Uterus (tissue), 4 donors: ENCODE measurements around the gene STXBP5. TPM values are rescaled to one million over a fixed set of nuclear protein-coding genes. Genes with fewer than 3 reads are reported as not detected.
A peak's percentile ranks its signal among the peaks of the same experiment; 100 is the strongest.

Experiments used
- DNase-seq, 2 donors: peaks; one replicate each; pipeline ENCODE4 v3.0.0-alpha.2; 2019 to 2020
- H3K27ac ChIP-seq, 2 donors: fragments of 200-600 bp; sonication (generic); 1 replicate in 1 of 2; 2 replicates in 1 of 2; pipeline ENCODE4 v1.5.1; 2016 to 2018
- H3K27me3 ChIP-seq, 2 donors: fragments of 200-600 bp; sonication (generic); one replicate each; pipeline ENCODE4 v1.5.1; 2018 to 2019; ENCODE audit warnings: control low read depth in 1 of 2
- H3K36me3 ChIP-seq, 2 donors: fragments of 200-600 bp; sonication (generic); one replicate each; pipeline ENCODE4 v1.5.1; 2019; ENCODE audit warnings: control low read depth in 1 of 2
- H3K4me1 ChIP-seq, 2 donors: fragments of 200-600 bp; sonication (generic); one replicate each; pipeline ENCODE4 v1.5.1; 2018 to 2019; ENCODE audit warnings: control low read depth in 1 of 2
- H3K4me3 ChIP-seq, 2 donors: fragments of 200-600 bp; sonication (generic); 1 replicate in 1 of 2; 2 replicates in 1 of 2; pipeline ENCODE4 v1.5.1; 2018 to 2019; ENCODE audit warnings: mild to moderate bottlenecking in 1 of 2
- H3K9me3 ChIP-seq, 2 donors: fragments of 200-600 bp; sonication (generic); one replicate each; pipeline ENCODE4 v1.5.1; 2019; ENCODE audit warnings: control low read depth in 1 of 2
- CTCF ChIP-seq, 4 experiments: fragments of 200-600 bp in 2 of 4; fragments of 450-650 bp in 2 of 4; sonication (generic) in 2 of 4; IDR thresholded peaks; one replicate each; pipeline ENCODE4 v1.5.1; 2016 to 2019; ENCODE audit warnings: antibody characterized with exemption in 4 of 4, mild to moderate bottlenecking in 2 of 4, moderate library complexity in 1 of 4
- POLR2A ChIP-seq, 2 donors: fragments of 450-650 bp; IDR thresholded peaks; one replicate each; pipeline ENCODE4 v1.6.1; 2016; ENCODE audit warnings: antibody characterized with exemption in 2 of 2, mild to moderate bottlenecking in 1 of 2, moderate library complexity in 1 of 2
- intact Hi-C: fragments of 100-400 bp; cut with DNase I; formaldehyde crosslinking; loops from one replicate; pipeline ENCODE4 v1.15.1; 2023; ENCODE audit warnings: low total_unique reads
- total RNA-seq, 4 donors: library from RNA; depleted of rRNA in 3 of 4; stranded (reverse); fragments of >200 nt in 3 of 4; gene quantifications; one replicate each; pipeline versions ENCODE4 v1.1.0 to v1.2.4, GENCODE V29; 2014 to 2023
- donor health status: DM: yes; HTN: yes; CAD: no.

Gene STXBP5
- total RNA-seq: 10 to 100 TPM; 28.9 to 80.2 (median 36.9) TPM

GRCh38 chr6:147204060-147204785 is at the start of gene STXBP5:
Gene STXBP5, plus strand, starts transcription at chr6:147204417. Its CDS starts 116 bp downstream, at chr6:147204533.
- no peaks in the 10 kb centered on the region for H3K36me3 ChIP-seq
- no peaks in the 10 kb centered on the region for H3K9me3 ChIP-seq
- peak; percentile 47 to 51 for DNase-seq
- peak within 1 kb of the TSS; percentile 82 to 93 for H3K4me3 ChIP-seq
- intact Hi-C loops: no loop called here
- no peaks in the 10 kb centered on the region for H3K27me3 ChIP-seq
- TF ChIP-seq CTCF (IDR thresholded peaks at IDR 0.05): no peak
- no peak for TF ChIP-seq POLR2A (IDR thresholded peaks at IDR 0.05)
- peaks cover 0 to 4% of the 10 kb centered on the region in 2 donors for H3K4me1 ChIP-seq
- H3K27ac ChIP-seq: peak within 1 kb of the TSS; percentile 97 to 99

- no peak overlapping the region for H3K4me3 ChIP-seq
- TF ChIP-seq POLR2A (IDR thresholded peaks at IDR 0.05): no peak
- TF ChIP-seq CTCF (IDR thresholded peaks at IDR 0.05): no peak
- intact Hi-C loops: no loop called here
- no peaks in the 10 kb centered on the region for H3K4me1 ChIP-seq
- no peaks in the 10 kb centered on the region for H3K9me3 ChIP-seq
- H3K27ac ChIP-seq: no peak overlapping the region
- no peak for DNase-seq
- no peaks in the 10 kb centered on the region for H3K36me3 ChIP-seq
- H3K27me3 ChIP-seq: no peaks in the 10 kb centered on the region
Observed at GRCh38 chr6:147154454-147154853, 49.8 kb upstream of the STXBP5 start.

GRCh38 chr6:147156218-147156617 is 48.0 kb upstream of the STXBP5 start:
- TF ChIP-seq CTCF (IDR thresholded peaks at IDR 0.05): no peak
- TF ChIP-seq POLR2A (IDR thresholded peaks at IDR 0.05): no peak

DNA sequence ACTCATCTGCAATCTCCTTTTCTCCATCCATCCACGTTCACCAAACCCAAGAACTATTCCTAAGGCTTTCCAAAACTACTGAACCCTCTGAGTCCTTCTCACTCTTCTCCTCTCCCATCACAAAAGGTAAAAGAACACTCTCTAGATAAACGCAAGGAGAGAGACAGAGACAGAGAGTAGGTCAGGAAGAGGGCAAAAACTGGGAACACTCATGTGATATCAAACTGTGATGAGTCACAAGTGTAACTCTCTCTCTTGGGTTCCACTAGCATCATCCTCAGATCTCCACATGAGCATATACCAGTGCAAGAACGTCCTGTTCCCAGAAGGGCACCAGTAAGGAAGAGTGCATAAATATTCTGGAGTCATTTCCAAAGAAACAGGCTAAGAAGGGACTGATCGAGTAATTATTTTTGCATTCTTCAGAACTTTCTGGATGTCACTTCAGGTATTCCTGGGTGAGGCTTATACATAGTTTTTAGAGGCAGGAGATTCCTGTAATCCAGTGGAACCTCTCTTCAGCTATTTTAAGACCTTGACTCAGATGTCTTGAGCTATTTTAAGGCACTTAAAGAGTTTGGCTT is 47.3 kb upstream of the STXBP5 start:
- no peaks in the 10 kb centered on the region for H3K36me3 ChIP-seq
- TF ChIP-seq POLR2A (IDR thresholded peaks at IDR 0.05) (no peak), CTCF (IDR thresholded peaks at IDR 0.05) (no peak)
- no peak overlapping the region for H3K4me3 ChIP-seq
- intact Hi-C loops: no loop called here
- H3K4me1 ChIP-seq: no peaks in the 10 kb centered on the region
- no peak overlapping the region for H3K27ac ChIP-seq
- DNase-seq: no peak
- H3K9me3 ChIP-seq: no peaks in the 10 kb centered on the region
- H3K27me3 ChIP-seq: no peaks in the 10 kb centered on the region

More at GRCh38 chr6:147156218-147156617, 48.0 kb upstream of the STXBP5 start:
- no peaks in the 10 kb centered on the region for H3K4me1 ChIP-seq
- H3K27ac ChIP-seq: no peak overlapping the region
- no peak overlapping the region for H3K4me3 ChIP-seq
- H3K9me3 ChIP-seq: no peaks in the 10 kb centered on the region
- intact Hi-C loops: no loop called here
- no peaks in the 10 kb centered on the region for H3K27me3 ChIP-seq
- DNase-seq: no peak
- no peaks in the 10 kb centered on the region for H3K36me3 ChIP-seq

- TF ChIP-seq CTCF (IDR thresholded peaks at IDR 0.05): no peak
- no peak for TF ChIP-seq POLR2A (IDR thresholded peaks at IDR 0.05)
- no peak overlapping the region for H3K4me3 ChIP-seq
- no peak overlapping the region for H3K27ac ChIP-seq
- H3K9me3 ChIP-seq: no peaks in the 10 kb centered on the region
- intact Hi-C loops: no loop called here
- DNase-seq: no peak
- no peaks in the 10 kb centered on the region for H3K4me1 ChIP-seq
- H3K27me3 ChIP-seq: no peaks in the 10 kb centered on the region
- no peaks in the 10 kb centered on the region for H3K36me3 ChIP-seq
Observed at GRCh38 chr6:147157930-147158329, 46.3 kb upstream of the STXBP5 start.
